Measurements from ENCODE around the gene CHRNA1. TPM values are rescaled to one million over a fixed set of nuclear protein-coding genes. Genes with fewer than 3 reads are reported as not detected.

The CHRNA1 gene
- total RNA-seq: not detected

DNA sequence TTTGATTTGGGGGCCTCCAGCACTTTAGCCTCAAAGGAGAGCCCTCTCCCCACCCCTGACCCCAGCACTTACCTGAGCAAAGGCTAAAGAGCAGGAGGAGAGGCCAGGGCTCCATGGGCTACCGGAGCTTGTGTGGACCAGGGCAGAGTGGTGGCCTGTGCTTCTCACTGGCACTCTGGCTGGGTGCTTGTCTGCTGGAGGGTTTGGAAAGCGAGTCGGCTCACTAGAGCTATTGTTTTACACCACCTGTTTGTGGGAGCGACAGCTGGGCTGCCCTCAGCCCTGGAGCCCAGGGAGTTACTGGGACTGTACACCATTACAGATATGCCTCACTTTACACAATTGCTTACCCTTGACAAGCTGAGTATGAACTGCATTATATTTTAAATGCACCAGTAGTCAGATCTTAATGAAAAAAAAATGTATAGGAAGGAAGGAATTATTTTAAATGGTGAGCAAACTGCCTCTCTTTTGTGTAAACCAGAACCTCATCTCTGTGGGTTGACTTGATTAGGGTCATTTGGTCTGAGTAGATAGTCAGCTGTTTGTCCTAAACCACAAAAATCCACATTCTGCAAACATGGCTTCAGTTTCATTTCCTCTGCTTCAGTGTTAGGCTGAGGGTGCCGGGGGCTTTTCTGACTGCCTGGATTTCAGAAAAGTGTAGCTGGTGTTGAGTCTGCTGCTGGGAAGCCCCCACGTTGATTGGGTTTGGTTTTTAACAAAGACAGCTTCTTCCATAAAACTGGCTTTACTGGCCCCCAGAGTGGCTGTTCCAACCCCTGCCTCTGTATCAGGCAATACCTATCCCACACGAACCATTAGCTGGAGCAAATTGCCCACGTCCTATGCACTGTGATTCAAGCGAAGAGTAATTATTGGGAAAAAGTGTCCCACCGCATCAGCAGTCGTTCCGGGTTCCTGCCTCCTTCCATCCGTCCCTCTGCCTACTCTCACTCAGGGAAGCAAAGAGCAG lies at the start of gene CHRNA1:
Gene CHRNA1, minus strand, starts transcription at position 193 of the 976 bp plus-strand sequence. Its CDS starts 78 bp downstream, at position 115.
- ATAC-seq: no peak

DNA sequence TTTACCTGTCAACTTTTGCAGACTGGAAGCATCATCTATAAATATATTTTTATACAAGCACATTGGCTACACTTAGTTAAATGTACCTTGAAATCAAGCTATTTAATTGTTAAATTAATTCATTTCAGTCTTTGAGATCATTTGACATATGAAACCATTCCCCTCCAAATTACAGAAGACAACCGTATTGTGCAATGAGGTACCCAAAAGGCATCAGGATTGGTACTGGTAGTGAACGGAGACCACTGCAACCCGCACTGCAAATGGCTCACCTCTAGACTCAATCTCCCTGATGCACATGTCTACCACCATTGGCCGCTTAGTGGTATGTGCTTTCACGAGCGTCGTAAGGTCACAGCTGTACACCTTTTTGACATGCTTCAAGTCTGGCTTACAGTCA lies 47.8 kb upstream of the CHRNA1 start:
- ATAC-seq: no peak

DNA sequence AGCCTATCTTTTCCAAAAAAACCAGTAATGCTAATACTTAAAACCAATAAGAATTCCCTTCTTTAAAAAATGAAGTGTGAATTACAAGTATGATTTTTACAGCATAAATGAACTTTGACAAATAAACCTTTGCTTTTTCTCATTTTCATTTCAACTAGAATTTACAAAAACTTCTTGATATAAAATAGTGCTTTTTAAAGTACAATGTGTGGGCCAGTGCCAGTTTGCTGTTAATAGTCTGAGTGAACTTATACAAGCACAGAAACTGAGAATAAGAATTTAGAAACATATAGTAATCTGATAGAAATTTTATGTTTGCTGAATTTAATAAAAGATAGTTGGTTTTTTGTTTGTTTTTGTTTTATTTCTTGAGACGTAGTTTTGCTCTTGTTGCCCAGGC lies 43.7 kb upstream of the CHRNA1 start:
- no peak for ATAC-seq

DNA sequence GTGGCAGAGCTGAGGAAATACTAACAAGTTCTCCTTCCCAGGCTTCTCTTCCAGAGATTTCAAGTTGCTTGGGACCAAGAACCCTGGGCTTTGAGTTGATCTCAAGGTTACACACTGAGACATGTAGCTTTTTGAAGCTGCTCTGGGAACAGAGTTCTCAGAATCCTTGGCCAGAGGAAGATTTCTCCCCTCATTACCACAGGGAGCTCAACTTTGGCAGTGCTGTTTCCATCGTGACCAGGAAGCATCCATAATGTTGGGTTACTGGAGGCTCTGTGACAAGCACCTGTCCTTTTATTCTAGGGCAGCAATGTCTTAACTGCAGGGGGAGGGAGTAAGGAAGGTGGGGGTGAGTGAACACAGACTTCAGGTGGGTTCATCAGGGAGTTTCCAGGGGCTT lies 41.5 kb upstream of the CHRNA1 start:
- ATAC-seq: no peak

DNA sequence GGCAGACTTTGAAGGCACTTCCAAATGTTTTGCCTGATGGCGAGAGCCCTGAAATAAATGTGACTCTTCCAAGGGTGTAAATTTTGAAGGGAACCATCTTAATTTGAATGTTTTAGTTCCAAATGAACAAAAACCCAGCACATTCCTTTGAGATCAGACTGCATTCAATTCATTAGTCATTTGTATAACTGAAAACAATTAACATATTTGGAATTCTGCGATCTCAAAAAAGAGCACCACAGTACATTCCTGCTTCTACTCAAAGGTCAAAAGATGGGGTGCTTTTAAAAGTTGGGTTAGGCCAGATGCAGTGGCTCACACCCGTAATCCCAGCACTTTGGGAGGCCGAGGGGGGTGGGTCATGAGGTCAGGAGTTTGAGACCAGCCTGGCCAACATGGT lies 38.2 kb upstream of the CHRNA1 start:
- ATAC-seq: no peak

DNA sequence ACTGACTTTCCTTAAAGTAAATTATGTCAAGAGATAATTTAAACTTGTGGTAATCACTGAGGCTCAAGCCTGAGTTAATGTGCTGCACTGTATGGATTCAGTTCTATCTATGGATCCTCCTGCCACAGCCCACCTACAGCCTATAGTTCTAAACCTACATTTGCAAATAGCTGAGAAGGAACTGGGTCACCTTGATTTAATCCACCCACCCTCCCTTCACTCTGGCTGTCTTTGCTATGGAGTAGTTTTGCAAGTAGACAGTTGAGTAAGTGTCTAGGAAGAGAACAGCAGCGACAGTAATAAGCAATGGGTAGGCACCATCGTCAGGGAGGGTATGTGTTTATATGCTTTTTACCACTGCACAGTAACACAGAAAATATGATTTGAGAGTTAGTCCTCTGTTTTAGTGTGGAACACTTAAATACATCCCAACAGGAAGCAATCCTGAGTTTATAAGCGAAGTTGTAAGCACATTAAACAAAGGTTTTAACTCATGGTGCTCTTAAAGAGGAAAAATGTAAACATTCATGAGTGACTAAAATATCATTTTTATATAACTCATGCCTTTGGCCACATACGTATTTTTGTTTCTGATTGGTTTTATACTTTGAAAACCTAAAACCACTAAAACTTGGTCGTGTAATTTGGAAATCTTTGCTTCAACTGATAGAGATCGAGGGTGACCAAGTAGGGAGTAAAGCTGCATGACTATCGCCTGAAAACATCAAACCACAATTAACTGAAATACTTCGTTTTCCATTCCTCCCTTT lies 36.3 kb upstream of the CHRNA1 start:
- ATAC-seq: no peak

DNA sequence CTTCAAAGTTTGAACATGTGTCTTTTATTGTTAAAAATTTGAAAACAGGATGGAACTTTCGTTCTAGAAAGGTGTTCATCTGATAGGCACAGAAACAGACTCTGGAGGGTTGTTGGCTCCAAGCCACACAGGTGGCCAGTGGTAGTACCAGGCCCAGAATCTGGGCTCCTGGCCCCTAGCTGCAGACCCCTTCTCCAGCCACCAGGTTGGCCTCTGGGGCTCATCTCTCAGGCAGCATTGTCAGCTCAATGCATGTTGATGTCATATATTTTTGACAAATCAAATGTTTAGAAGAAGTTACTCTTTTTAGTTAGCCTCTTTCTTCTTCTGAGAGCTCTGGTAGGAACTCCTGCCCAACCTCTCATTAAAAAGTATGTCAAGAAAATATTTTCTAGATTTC lies 34.5 kb upstream of the CHRNA1 start:
- ATAC-seq: no peak

DNA sequence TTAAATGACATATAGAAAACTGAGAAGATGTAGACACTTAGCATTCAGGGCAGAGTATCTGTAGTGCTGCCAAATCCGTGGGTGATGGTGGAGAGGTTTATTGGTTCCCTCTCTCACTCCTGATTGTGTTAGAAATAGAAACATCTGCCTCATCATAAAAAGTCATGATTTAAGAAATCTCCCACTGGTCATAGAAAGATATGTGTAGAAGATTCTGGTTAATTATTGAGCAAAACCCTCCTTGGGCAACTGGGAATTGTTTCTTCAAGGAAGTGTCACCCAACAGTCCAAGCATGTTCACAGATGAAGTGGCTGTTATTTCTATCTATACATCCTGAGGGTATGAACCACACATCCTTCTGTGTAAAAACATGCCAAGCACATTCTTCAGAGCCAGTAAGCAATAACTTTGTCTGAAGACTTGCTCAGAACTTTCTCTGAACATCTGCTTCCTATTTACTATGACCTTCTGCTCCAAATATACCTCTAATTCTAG lies 33.6 kb upstream of the CHRNA1 start:
- ATAC-seq: no peak

DNA sequence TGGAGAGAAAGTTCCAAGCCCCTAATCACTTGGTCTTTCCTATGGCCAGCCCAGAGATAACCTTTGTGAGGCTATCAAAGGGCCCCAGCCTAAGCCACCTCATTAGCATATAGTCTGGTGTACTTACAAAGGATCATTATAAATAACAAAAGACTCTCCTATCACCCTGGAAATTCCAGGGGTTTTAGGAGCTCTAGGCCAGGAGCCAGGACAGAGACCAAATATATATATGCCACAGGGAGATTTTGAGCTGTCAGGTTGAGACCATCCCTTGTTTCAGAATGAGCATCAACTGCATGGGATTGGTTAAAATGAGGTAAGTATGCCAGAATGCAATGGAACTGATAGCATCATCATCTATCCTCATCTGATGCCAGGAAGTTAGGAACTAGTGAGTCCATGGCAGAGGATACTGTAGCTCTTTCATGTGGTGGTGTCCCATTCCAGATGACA lies 32.1 kb upstream of the CHRNA1 start:
- ATAC-seq: no peak

DNA sequence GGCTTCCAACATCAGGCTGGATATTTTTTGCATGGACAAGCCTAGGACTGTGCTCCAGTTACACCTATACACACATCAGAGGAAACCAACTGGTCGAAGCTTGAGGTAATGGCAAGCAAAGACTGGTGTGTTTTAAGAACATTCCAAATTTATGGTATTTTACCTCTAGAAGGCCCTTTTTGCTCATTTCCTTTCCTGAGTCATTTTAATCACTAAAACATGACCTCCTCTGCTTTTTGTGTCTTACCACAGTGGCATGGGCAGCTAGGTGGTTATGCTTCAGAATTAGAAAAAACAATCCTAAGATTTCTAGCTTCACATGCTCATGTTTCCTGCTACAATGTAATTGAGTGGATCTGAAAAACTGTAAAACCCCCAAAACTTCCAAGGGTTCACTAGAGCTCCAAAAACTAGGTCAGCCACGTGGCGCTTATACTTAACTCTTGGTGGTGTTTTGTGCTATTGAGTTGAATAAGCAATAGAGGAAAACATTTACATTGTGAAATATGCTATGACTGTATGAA lies 30.6 kb upstream of the CHRNA1 start:
- ATAC-seq: no peak

DNA sequence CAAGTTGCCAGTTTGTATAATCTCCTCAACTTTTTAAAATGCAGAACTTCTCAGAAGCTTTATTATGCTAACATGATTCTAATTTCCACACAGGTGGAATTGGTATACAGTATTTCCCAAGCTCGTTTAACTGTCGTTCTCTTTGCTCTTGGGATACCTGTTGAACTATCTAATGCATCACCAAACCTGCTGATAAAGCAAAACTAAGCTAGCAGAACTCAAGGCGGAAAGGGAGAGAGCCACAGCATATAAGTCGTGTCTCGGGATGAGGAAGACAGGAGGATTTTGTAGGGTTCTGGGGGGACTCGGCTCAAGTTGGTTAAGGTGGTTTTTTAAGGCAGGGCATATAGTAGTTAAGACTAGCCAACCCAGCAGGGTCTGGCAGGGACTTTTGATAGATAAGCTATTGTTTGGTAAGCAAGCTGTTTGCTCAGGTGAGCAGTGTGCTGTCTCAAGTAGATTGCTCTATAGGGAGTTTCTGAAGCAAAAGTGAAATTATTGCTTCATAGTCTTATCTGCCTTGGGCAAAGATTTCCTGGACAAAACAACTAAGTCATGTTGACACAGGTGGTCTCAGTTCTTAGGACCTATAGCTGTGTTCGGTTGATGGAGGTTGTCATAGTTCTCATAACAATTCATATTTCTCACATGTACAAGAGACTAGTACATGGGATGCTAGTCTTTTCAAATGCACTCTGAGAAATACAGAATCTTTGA lies 28.2 kb upstream of the CHRNA1 start:
- no peak for ATAC-seq

DNA sequence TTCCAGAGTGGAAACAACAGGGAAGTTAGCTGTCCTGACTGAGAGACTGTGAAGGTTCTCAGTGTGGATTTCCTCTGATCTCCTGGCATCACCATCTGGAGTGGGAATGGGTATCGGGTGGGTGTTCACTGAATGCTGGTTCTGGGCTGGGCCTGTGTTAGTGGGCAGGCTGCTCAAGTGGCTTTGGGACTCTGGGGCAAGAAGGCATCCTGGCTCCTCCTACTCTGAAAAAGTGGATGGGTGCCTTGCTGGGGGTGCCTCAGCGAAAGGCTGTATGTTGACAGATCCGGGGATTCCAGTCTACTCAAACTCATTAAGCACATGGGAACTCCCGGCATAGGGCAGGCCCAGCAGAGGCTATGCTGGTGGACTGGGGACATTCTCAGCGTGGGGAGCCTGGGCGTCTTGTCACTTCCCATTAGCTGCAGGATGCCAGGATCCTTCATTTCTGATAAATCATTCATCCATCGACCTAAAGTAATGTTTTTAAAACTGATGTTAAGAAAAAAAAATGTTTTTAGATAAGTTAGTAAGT lies 27.5 kb upstream of the CHRNA1 start:
- no peak for ATAC-seq

DNA sequence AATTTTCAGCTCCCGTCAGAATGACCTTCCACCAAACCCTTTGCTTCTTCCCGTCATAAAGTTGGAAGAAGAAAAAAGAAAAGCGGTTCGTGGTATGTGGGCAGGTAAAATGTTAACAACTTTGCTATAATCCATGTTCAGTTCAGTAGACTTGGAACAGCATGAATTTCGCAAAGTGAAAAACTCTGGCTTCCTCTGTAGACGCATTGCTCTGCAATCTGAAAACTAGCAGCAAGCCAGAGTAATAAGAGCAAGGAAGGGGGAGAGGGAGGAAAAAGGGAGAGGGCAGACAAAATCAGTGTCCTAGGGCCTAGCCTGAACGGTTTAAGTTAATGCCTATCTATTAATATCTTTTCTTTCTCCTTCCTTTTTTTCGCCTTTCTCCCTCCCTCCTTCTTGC lies 26.7 kb upstream of the CHRNA1 start:
- no peak for ATAC-seq

DNA sequence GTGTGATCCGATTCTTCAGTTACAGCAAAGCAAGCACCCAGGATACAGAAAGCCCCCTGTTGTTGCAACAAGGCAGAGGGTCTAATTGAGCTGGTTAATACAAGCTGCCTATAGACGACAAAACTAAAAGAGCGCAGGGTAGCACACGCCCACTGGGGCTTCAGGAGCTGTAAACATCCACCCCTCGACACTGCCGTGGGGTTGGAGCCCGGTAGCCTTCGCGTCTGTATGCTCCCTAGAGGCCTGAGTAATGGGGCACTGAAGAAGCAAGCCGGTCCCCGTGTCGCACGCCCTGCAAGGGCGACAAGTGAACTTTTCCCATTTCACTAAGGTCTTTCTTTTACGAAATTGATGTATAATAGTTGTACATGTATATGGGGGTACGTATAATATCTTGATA lies 24.7 kb upstream of the CHRNA1 start:
- ATAC-seq: no peak

DNA sequence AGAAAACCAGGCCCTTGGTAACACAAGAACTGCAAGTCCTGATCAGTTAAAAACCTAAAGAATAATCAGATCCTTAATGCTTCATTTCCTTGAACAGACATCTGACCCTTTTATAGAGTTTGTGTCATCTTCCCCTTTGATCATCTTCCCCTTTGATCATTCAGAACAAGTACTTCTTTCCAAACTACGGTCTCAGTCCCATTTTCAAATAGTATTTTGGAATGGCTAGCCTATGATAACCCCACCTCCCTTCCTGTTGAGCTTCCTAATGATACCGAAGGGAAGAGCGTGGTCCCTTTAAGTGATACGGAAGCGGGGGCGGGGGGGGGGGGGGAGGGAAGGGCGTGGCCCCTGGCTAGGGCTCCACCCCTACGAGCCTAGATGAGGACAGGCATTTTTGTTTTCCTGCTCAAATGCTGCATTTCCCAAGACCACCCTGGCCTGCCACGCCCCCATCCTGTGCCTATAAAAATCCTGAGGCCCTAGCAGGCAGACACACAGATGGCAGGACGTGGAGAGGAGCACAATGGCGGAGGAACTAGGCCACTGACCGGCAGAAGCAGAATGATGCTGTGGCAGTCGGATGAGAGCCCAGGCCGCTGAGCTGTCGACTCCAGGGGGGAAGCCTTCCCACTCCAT lies 24.1 kb upstream of the CHRNA1 start:
- no peak for ATAC-seq

DNA sequence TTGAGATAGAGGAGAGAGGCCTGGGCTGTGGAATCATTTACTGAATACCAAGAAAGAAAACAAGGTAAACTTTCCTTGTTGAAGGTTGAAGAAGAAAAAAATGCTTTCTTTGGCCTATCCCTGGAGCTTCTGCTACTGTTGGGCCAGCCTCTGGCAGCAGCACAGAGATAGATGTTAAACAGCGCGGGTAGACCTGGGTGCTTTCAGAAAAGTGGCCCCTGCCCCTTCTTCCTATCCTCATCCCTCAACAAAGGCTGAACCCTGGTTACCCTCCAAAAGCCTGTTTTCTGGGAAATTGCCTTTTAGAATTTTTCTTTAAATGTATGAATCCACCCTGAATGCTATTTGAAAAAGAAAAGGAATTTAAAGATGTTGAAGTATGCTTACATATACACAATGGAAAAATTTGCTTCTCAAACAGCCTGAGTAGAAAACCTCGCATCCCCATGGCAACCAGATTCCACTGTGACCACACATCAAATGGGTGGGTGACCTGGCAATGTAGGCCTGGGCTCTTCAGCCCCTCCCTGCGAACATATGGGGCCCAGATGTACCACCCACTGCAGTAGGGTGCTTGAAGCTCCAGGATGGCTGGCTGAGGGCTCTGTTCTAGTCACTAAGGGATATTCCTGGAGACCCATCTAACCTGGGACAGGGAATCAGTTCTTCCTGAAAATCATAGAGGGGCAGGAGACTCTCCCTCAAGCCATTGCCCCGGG lies 23.4 kb upstream of the CHRNA1 start:
- ATAC-seq: no peak

DNA sequence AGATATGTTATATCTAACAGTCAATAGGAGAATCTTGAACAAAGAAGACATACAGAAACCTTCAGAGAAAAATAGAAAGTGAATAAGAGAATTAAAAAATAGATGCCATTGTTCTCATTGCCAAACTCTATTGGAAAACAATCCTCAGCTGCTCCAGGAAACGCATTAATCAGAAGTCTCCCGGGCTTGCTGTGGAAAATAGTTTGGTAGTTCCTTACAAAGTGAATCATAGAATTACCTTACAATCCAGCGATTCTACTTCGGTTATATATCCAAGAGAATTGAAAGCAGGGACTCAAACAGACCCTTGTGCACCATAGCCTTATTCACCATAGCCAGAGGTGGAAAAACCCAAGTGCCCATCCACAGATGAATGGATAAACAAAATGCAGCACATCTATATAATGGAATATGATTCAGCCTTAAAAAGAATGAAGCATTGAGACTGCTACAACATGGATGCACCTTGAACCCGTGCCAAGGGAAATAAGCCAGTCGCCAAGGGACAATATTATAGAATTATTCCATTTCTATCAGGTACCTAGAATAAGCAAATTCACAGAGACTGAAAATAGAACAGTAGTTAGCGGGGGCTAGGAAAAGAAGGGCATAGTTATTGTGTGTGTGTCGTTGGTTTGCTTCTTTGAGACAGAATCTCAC lies 21.9 kb upstream of the CHRNA1 start:
- ATAC-seq: no peak

DNA sequence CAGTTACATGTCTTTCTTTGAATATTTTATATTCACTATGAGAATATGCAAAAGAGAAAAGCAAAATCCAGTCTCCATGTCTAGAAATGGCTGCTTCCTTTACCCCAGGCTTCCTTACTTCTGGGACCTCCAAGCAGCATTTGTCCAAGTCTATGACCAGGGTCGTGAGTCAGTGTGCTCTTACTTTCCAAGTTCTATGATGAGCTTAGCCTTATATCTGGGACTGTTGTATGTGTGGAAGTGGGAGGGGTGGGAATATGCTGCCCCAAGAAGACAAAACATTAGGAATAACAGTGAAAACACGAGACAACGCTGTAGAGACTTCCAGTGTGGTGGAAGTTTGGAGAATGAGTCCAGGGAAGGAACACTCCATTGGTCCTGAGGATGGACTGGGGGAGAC lies 21.2 kb upstream of the CHRNA1 start:
- ATAC-seq: no peak

DNA sequence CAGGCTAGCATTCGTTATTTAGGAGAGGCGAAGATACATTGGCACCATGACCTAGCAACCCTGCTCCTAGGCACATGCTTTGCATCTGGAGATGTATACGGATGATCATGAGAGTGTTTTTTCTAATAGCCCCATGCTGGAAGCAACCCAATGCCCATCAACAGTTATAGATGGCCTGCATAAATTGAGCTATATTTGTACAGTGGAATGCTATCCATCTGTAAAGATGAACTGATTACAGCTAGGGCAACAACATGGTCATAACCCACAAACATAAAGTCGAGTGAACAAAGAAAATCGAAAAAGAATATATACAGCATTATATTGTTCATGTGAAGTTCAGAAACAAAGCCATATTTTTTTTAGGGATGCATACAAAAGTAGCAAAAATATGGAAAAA lies 20.6 kb upstream of the CHRNA1 start:
- no peak for ATAC-seq

DNA sequence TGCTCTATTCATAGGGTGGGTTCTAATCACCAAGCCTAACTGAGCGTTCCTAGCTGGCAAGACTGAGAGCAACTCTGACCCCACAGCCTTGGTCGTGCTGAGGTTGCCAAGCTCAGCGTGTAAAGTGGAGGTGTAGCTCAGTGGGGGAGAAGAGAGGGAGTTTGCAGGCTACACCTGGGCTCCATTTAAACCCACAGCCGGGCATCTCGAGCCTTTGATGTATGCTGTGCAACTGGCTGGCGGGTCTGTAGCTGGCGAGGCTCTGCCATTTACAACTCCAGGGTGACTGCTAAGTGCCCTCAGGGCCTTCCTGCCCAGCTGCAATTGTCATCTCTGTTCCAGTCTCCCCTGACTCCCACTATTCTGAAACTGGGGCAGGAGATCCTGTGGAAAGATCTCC lies 20.0 kb upstream of the CHRNA1 start:
- no peak for ATAC-seq

DNA sequence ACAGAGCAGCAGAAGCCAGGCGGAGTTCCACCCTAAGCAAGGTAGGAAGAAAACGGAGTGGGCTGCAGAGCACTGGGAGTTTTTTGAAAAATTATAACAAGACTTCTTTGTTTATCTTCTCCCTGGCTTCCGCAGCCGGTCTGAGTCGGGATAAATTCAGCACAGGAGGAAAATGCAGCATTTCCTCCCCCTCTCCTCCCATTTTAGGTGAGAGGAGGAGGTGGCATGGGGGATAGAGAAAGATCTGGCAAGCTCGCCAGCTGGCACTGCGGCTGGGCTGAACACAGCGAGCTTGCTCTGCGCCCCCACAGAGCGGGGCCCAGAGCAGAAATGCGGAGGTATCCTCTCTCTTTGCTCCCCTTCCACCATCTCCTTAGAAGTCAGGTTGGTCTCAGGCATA lies 17.7 kb upstream of the CHRNA1 start:
- no peak for ATAC-seq

Data from esophagus mucosa (tissue), 1 donor.